Measurements from ENCODE around the gene TBC1D16.

The TBC1D16 gene

GRCh38 chr17:79987187-79987934 lies 48.3 kb downstream of the TBC1D16 start:
- no peak for DNase-seq

- DNase-seq: no peak
Measured at GRCh38 chr17:79986411-79987186, 49.1 kb downstream of the TBC1D16 start.

GRCh38 chr17:79985943-79986391 lies 49.7 kb downstream of the TBC1D16 start:
- DNase-seq: no peak

- DNase-seq: no peak
Measured at GRCh38 chr17:79985361-79985942, 50.2 kb downstream of the TBC1D16 start.

- DNase-seq: no peak
Measured at GRCh38 chr17:79984877-79985276, 50.8 kb downstream of the TBC1D16 start.

- no peak for DNase-seq
Measured at GRCh38 chr17:79984045-79984840, 51.4 kb downstream of the TBC1D16 start.

- DNase-seq: no peak
Measured at GRCh38 chr17:79983456-79983855, 52.2 kb downstream of the TBC1D16 start.

- DNase-seq: no peak
Measured at GRCh38 chr17:79982986-79983385, 52.7 kb downstream of the TBC1D16 start.

- no peak for DNase-seq
Measured at GRCh38 chr17:79981661-79982101, 54.0 kb downstream of the TBC1D16 start.

GRCh38 chr17:79981090-79981489 lies 54.6 kb downstream of the TBC1D16 start:
- DNase-seq: no peak

- no peak for DNase-seq
Measured at GRCh38 chr17:79980246-79981043, 55.2 kb downstream of the TBC1D16 start.

- DNase-seq: no peak
Measured at GRCh38 chr17:79979816-79980215, 55.9 kb downstream of the TBC1D16 start.

- no peak for DNase-seq
Measured at GRCh38 chr17:79979221-79979741, 56.4 kb downstream of the TBC1D16 start.

GRCh38 chr17:79978548-79978855 lies 57.2 kb downstream of the TBC1D16 start:
- DNase-seq: no peak

- DNase-seq: no peak
Measured at GRCh38 chr17:79977708-79978547, 57.7 kb downstream of the TBC1D16 start.

- DNase-seq: no peak
Measured at GRCh38 chr17:79977161-79977631, 58.5 kb downstream of the TBC1D16 start.

GRCh38 chr17:79976451-79976850 lies 59.2 kb downstream of the TBC1D16 start:
- DNase-seq: no peak

- no peak for DNase-seq
Measured at GRCh38 chr17:79975498-79976134, 60.1 kb downstream of the TBC1D16 start.

- DNase-seq: no peak
Measured at GRCh38 chr17:79974566-79975497, 60.8 kb downstream of the TBC1D16 start.

All from NCI-H1930 (cell line).